WTC11 (cell line): Measurements from ENCODE around the gene RPS27. TPM values are rescaled to one million over a fixed set of nuclear protein-coding genes. Genes with fewer than 3 reads are reported as not detected.

Experiments used
- ATAC-seq: fragments of 200-7000 bp; cut with Tn5 transposase; 2 replicates; pipeline ENCODE4 v1.10.0; 2021; ENCODE audit warnings: mild to moderate bottlenecking, moderate library complexity
- CTCF ChIA-PET: fragments of 300-600 bp; sonication (Branson Sonifier 250); formaldehyde crosslinking; loops from one replicate; lab custom pipeline; 2021; ENCODE audit warnings: antibody characterized with exemption; lab: Charles Lee
- POLR2A ChIA-PET: fragments of 350-600 bp; sonication (Branson Sonifier 250); formaldehyde crosslinking; loops from one replicate; lab custom pipeline; 2021; ENCODE audit warnings: antibody characterized with exemption; lab: Charles Lee
- DNase-seq: peaks from one replicate; pipeline ENCODE4 v3.0.0; 2021; ENCODE audit warnings: low spot score
- H3K27ac Mint-ChIP-seq: 2 replicates; pipeline ENCODE4 v1.8.0; 2021; ENCODE audit warnings: mixed read lengths
- H3K27me3 Mint-ChIP-seq: 2 replicates; pipeline ENCODE4 v1.8.0; 2021; ENCODE audit warnings: low read depth, mild to moderate bottlenecking, moderate library complexity, mixed read lengths
- H3K36me3 Mint-ChIP-seq: 2 replicates; pipeline ENCODE4 v1.8.0; 2021; ENCODE audit warnings: mixed read lengths
- H3K4me1 Mint-ChIP-seq: 2 replicates; pipeline ENCODE4 v1.8.0; 2022; ENCODE audit warnings: mixed read lengths
- H3K4me3 Mint-ChIP-seq: 2 replicates; pipeline ENCODE4 v1.8.0; 2021; ENCODE audit warnings: mild to moderate bottlenecking, moderate library complexity, mixed read lengths
- H3K9me3 Mint-ChIP-seq: 2 replicates; pipeline ENCODE4 v1.8.0; 2021; ENCODE audit warnings: mixed read lengths
- ATF1 ChIP-seq: sonication (generic); formaldehyde crosslinking; IDR thresholded peaks from 2 replicates; pipeline ENCODE4 v1.8.1; 2023; ENCODE audit warnings: mild to moderate bottlenecking, moderate library complexity, missing genetic modification reagents
- CTCF ChIP-seq: fragments of 200-600 bp; IDR thresholded peaks from 2 replicates; pipeline ENCODE4 v1.8.0; 2022; ENCODE audit warnings: antibody characterized with exemption
- ELF4 ChIP-seq: sonication (generic); formaldehyde crosslinking; IDR thresholded peaks from 2 replicates; pipeline ENCODE4 v1.8.1; 2022; ENCODE audit warnings: low read depth, mild to moderate bottlenecking, moderate library complexity, missing genetic modification reagents
- HMGA2 ChIP-seq: fragments of 250-450 bp; sonication (Bioruptor Pico); IDR thresholded peaks from 2 replicates; pipeline ENCODE4 v1.4.0; 2021; ENCODE audit warnings: mild to moderate bottlenecking, moderate library complexity
- MYBL2 ChIP-seq: sonication (generic); formaldehyde crosslinking; IDR thresholded peaks from 2 replicates; pipeline ENCODE4 v1.8.1; 2023; ENCODE audit warnings: mild to moderate bottlenecking, moderate library complexity, missing genetic modification reagents
- NFYB ChIP-seq: sonication (generic); formaldehyde crosslinking; conservative IDR thresholded peaks from 2 replicates; pipeline ENCODE4 v1.8.0; 2022; ENCODE audit warnings: low read depth, missing genetic modification reagents
- OVOL2 ChIP-seq: fragments of 250-450 bp; sonication (Bioruptor Pico); IDR thresholded peaks from 2 replicates; pipeline ENCODE4 v1.9.0; 2021; ENCODE audit warnings: mild to moderate bottlenecking, borderline replicate concordance
- PRRX2 ChIP-seq: fragments of 250-450 bp; sonication (Bioruptor Pico); IDR thresholded peaks from 2 replicates; pipeline ENCODE4 v1.8.0; 2021; ENCODE audit warnings: mild to moderate bottlenecking
- RELA ChIP-seq: sonication (generic); formaldehyde crosslinking; IDR thresholded peaks from 2 replicates; pipeline ENCODE4 v1.8.1; 2022; ENCODE audit warnings: missing genetic modification reagents, mild to moderate bottlenecking, borderline replicate concordance
- TCF7 ChIP-seq: sonication (generic); formaldehyde crosslinking; IDR thresholded peaks from 2 replicates; pipeline ENCODE4 v1.8.0; 2022; ENCODE audit warnings: mild to moderate bottlenecking, low read depth, missing genetic modification reagents, moderate library complexity
- TEAD1 ChIP-seq: sonication (generic); formaldehyde crosslinking; IDR thresholded peaks from 2 replicates; pipeline ENCODE4 v1.8.0; 2022; ENCODE audit warnings: mild to moderate bottlenecking, missing genetic modification reagents
- USF2 ChIP-seq: sonication (generic); formaldehyde crosslinking; IDR thresholded peaks from 2 replicates; pipeline ENCODE4 v1.8.1; 2023; ENCODE audit warnings: mild to moderate bottlenecking, missing genetic modification reagents, moderate library complexity
- ZMAT4 ChIP-seq: fragments of 250-450 bp; sonication (Bioruptor Pico); IDR thresholded peaks from 2 replicates; pipeline ENCODE4 v1.9.0; 2021; ENCODE audit warnings: mild to moderate bottlenecking
- ZNF138 ChIP-seq: sonication (generic); formaldehyde crosslinking; conservative IDR thresholded peaks from 2 replicates; pipeline ENCODE4 v1.8.1; 2022; ENCODE audit warnings: mild to moderate bottlenecking, moderate library complexity, missing genetic modification reagents
- ZNF219 ChIP-seq: sonication (generic); formaldehyde crosslinking; IDR thresholded peaks from 2 replicates; pipeline ENCODE4 v1.8.0; 2023; ENCODE audit warnings: missing genetic modification reagents, mild to moderate bottlenecking, borderline replicate concordance
- ZNF263 ChIP-seq: sonication (generic); formaldehyde crosslinking; IDR thresholded peaks from 2 replicates; pipeline ENCODE4 v1.8.1; 2022; ENCODE audit warnings: low read depth, mild to moderate bottlenecking, moderate library complexity, missing genetic modification reagents
- ZNF317 ChIP-seq: sonication (generic); formaldehyde crosslinking; IDR thresholded peaks from 2 replicates; pipeline ENCODE4 v1.8.1; 2023; ENCODE audit warnings: low read depth, mild to moderate bottlenecking, moderate library complexity, missing genetic modification reagents, borderline replicate concordance
- ZNF416 ChIP-seq: fragments of 250-450 bp; sonication (Bioruptor Pico); IDR thresholded peaks from 2 replicates; pipeline ENCODE4 v1.9.0; 2021; ENCODE audit warnings: mild to moderate bottlenecking, inconsistent platforms
- ZNF512 ChIP-seq: sonication (generic); formaldehyde crosslinking; IDR thresholded peaks from 2 replicates; pipeline ENCODE4 v1.8.1; 2022; ENCODE audit warnings: missing genetic modification reagents, borderline replicate concordance
- total RNA-seq: library from RNA; stranded (reverse); gene quantifications from 3 replicates; pipeline ENCODE4 v1.2.3, GENCODE V29; 2021
- TF ChIP-seq, protein P1 (sequence below): sonication (generic); formaldehyde crosslinking; IDR thresholded peaks from 2 replicates; pipeline ENCODE4 v1.8.0; 2023; ENCODE audit warnings: mild to moderate bottlenecking, missing genetic modification reagents
- TF ChIP-seq, protein P2 (sequence below): sonication (generic); formaldehyde crosslinking; IDR thresholded peaks from 2 replicates; pipeline ENCODE4 v1.8.0; 2023; ENCODE audit warnings: missing genetic modification reagents
- TF ChIP-seq, protein P3 (sequence below): sonication (generic); formaldehyde crosslinking; IDR thresholded peaks from 2 replicates; pipeline ENCODE4 v1.8.1; 2022; ENCODE audit warnings: mild to moderate bottlenecking, moderate library complexity, missing genetic modification reagents
- TF ChIP-seq, protein P4 (sequence below): fragments of 250-450 bp; sonication (Bioruptor Pico); IDR thresholded peaks from 2 replicates; pipeline ENCODE4 v2.1.2; 2022; ENCODE audit warnings: mild to moderate bottlenecking, moderate library complexity

Gene RPS27
- total RNA-seq, 1 experiment from 2014 or later: 2,141 TPM

DNA sequence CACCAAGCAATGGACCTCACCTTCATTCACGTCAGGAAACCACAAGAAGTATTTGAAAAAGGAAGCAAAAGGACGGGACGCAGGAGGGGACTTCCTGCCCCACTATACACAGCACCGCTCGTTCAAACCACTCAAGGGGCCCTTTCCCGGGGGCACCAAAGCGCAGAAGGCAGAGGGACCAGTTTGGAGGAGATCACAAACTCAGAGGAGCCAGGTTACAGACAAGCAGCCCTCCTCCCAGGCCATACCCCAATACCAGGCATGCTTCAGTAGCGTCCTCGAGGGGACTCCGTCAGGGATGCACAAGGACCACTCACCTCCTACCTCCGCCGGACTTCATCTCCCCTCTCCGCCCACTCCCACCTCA, 32.8 kb upstream of the RPS27 start:
- Mint-ChIP-seq H3K27ac (peak overlapping the region; percentile 93), H3K27me3 (no peaks in the 10 kb centered on the region), H3K4me1 (peaks cover 49% of the 10 kb centered on the region), H3K36me3 (peaks cover 34% of the 10 kb centered on the region), H3K4me3 (peak overlapping the region; percentile 94), H3K9me3 (no peaks in the 10 kb centered on the region)
- ATAC-seq (peak; percentile 5), DNase-seq (no peak)
- CTCF ChIA-PET: interaction anchor here (1.5 to 3.1 kb wide), 3 partner anchors 9 to 29 kb away, joined by 5 to 12 read pairs (median 11); partner anchors contain the start of genes CREB3L4, DENND4B and RAB13
- POLR2A ChIA-PET: interaction anchor here (0.7 to 1.6 kb wide), 3 partner anchors 10 to 113 kb away, joined by 4 to 17 read pairs (median 5); partner anchors contain the start of genes CREB3L4 and DENND4B
- no peak for TF ChIP-seq ZNF138 (CRISPR knock-in tag)
- no peak for TF ChIP-seq NFYB (CRISPR knock-in tag)
- no peak for TF ChIP-seq TEAD1 (CRISPR knock-in tag)
- TF ChIP-seq ZMAT4 (CRISPR knock-in tag): no peak
- no peak for TF ChIP-seq TCF7
- TF ChIP-seq CTCF: no peak
- no peak for TF ChIP-seq RELA (CRISPR knock-in tag)
- TF ChIP-seq ELF4: no peak
- TF ChIP-seq ZNF416 (CRISPR knock-in tag): 0 out of 2 replicates have a peak, but pooled peaks have one; percentile 6

GRCh38 chr1:153958111-153958960, 32.2 kb upstream of the RPS27 start, which contains the start of gene CRTC2:
Gene CRTC2 (minus strand): TSS chr1:153958612. CDS start chr1:153958497, 115 bp downstream.
- Mint-ChIP-seq H3K27me3 (no peaks in the 10 kb centered on the region), H3K4me3 (peak within 1 kb of the TSS; percentile 94), H3K9me3 (no peaks in the 10 kb centered on the region), H3K4me1 (peaks cover 50% of the 10 kb centered on the region), H3K27ac (peak within 1 kb of the TSS; percentile 93), H3K36me3 (peaks cover 34% of the 10 kb centered on the region)
- CTCF ChIA-PET: interaction anchor here (0.6 to 3.1 kb wide), 5 partner anchors 9 to 231 kb away, joined by 3 to 12 read pairs (median 5); partner anchors contain the start of genes CREB3L4, DENND4B, INTS3 and RAB13
- DNase-seq (peak; percentile 99), ATAC-seq (peak; percentile 88)
- POLR2A ChIA-PET: interaction anchor here (0.6 to 1.6 kb wide), 5 partner anchors 9 to 113 kb away, joined by 3 to 17 read pairs (median 4); partner anchors contain the start of genes CREB3L4 and DENND4B
- no peak for TF ChIP-seq MYBL2 (CRISPR knock-in tag)
- no peak; the same call in 1 of the 2 replicates for TF ChIP-seq ZNF219
- TF ChIP-seq HMGA2: no peak
- TF ChIP-seq PRRX2 (CRISPR knock-in tag): peak; percentile 67; the same call in 1 of the 2 replicates
- TF ChIP-seq, protein P1, sequence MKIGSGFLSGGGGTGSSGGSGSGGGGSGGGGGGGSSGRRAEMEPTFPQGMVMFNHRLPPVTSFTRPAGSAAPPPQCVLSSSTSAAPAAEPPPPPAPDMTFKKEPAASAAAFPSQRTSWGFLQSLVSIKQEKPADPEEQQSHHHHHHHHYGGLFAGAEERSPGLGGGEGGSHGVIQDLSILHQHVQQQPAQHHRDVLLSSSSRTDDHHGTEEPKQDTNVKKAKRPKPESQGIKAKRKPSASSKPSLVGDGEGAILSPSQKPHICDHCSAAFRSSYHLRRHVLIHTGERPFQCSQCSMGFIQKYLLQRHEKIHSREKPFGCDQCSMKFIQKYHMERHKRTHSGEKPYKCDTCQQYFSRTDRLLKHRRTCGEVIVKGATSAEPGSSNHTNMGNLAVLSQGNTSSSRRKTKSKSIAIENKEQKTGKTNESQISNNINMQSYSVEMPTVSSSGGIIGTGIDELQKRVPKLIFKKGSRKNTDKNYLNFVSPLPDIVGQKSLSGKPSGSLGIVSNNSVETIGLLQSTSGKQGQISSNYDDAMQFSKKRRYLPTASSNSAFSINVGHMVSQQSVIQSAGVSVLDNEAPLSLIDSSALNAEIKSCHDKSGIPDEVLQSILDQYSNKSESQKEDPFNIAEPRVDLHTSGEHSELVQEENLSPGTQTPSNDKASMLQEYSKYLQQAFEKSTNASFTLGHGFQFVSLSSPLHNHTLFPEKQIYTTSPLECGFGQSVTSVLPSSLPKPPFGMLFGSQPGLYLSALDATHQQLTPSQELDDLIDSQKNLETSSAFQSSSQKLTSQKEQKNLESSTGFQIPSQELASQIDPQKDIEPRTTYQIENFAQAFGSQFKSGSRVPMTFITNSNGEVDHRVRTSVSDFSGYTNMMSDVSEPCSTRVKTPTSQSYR (CRISPR knock-in tag): no peak
- TF ChIP-seq, protein P2, sequence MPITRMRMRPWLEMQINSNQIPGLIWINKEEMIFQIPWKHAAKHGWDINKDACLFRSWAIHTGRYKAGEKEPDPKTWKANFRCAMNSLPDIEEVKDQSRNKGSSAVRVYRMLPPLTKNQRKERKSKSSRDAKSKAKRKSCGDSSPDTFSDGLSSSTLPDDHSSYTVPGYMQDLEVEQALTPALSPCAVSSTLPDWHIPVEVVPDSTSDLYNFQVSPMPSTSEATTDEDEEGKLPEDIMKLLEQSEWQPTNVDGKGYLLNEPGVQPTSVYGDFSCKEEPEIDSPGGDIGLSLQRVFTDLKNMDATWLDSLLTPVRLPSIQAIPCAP (CRISPR knock-in tag): no peak
- TF ChIP-seq, protein P3, sequence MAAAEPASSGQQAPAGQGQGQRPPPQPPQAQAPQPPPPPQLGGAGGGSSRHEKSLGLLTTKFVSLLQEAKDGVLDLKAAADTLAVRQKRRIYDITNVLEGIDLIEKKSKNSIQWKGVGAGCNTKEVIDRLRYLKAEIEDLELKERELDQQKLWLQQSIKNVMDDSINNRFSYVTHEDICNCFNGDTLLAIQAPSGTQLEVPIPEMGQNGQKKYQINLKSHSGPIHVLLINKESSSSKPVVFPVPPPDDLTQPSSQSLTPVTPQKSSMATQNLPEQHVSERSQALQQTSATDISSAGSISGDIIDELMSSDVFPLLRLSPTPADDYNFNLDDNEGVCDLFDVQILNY: no peak
- no peak for TF ChIP-seq ZNF263 (CRISPR knock-in tag)
- TF ChIP-seq ZNF512 (CRISPR knock-in tag): no peak
- TF ChIP-seq OVOL2 (CRISPR knock-in tag): no peak
- TF ChIP-seq ZNF317 (CRISPR knock-in tag): no peak
- no peak for TF ChIP-seq ATF1 (CRISPR knock-in tag)
- TF ChIP-seq USF2: peak; percentile 20; the same call in 1 of the 2 replicates
- TF ChIP-seq, protein P4, sequence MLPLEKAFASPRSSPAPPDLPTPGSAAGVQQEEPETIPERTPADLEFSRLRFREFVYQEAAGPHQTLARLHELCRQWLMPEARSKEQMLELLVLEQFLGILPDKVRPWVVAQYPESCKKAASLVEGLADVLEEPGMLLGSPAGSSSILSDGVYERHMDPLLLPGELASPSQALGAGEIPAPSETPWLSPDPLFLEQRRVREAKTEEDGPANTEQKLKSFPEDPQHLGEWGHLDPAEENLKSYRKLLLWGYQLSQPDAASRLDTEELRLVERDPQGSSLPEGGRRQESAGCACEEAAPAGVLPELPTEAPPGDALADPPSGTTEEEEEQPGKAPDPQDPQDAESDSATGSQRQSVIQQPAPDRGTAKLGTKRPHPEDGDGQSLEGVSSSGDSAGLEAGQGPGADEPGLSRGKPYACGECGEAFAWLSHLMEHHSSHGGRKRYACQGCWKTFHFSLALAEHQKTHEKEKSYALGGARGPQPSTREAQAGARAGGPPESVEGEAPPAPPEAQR: no peak
